Left renal cortex interstitium (tissue), 4 donors: ENCODE results near the gene MUC2. TPM values are rescaled to one million over a fixed set of nuclear protein-coding genes. Genes with fewer than 3 reads are reported as not detected.

Experiments
- DNase-seq, 4 donors: peaks; one replicate each; pipeline ENCODE4 v3.0.0-alpha.2; 2013; ENCODE audit warnings: low read depth in 4 of 4, low spot score in 2 of 4, missing footprints in 1 of 4
- polyA plus RNA-seq, 4 donors: library from polyadenylated mRNA; unstranded; fragments of 120-200 nt; gene quantifications; one replicate each; pipeline ENCODE4 v1.2.1, GENCODE V29; 2013; ENCODE audit not compliant: insufficient read length in 4 of 4

The MUC2 gene
- polyA plus RNA-seq, 4 donors = 0.08 to 0.30 (median 0.14) TPM; not detected in 1

DNA sequence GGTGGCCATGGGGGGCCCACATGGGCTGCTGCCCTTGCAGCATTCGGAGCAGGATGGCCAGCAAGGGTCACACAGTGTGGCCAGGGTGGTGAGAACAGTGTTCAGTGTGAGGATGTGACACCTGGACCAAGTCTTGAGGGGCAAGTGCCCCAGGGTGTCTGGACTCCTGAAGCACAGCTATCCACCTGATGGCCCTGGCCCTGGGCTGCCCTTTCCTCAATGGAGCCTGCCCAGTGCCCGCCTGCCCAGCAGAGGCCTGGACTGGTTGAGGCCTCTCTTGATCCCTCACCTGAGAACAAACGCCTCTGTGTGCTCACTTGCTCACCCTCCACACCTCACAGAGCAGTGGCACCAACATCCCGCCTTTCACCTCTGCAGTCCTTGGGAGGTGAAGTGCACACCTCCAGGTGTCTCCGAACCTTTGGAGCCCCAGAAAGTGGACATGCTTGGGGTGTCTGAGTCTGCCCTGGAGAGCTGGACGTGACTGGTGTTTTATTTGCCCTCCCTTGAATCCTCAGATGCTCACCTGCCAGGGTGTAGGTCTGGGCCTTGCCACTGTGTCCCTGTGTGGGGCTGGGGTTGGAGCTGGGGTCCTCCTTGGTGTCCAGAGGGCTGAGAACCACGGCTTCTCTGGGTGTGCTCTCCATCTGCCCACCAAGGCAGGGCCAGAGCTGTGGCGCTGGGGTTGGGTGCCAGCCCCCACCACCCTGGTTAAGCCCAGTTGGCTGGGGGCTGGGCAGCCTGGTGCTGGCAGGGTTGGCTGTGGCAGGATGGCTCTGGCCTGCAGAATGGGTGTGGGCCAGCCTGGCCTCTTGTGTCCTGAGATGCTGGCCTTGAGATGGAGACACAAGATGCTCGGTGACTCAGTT is 3.8 kb upstream of the MUC2 start:
- no peak for DNase-seq

DNA sequence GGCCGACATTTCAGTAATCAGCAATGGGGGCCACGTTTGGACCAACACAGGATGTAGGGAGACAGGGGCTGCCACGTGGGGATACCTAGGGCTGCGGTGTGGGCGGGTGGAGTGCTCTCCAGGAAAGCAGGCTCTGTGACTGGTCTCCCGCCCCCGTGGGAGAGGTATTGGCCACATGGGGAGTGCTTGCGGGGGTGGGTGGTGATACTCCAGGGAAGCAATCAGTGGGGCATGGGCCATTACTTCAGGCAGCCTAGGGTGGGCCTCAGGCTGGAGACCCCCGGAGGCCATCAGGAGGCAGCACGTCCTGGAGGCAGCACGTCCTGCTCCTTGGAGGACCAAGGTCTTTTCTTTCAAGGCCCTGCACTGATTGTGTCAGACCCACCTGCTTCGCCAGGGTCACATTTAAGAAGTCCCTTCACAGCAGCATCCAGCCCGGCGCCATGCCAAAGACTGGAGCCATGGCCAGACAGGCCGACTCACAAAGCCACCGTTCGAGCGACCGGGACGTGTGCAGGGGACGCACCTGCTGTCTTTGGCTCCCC is 3.0 kb upstream of the MUC2 start:
- DNase-seq = no peak

DNA sequence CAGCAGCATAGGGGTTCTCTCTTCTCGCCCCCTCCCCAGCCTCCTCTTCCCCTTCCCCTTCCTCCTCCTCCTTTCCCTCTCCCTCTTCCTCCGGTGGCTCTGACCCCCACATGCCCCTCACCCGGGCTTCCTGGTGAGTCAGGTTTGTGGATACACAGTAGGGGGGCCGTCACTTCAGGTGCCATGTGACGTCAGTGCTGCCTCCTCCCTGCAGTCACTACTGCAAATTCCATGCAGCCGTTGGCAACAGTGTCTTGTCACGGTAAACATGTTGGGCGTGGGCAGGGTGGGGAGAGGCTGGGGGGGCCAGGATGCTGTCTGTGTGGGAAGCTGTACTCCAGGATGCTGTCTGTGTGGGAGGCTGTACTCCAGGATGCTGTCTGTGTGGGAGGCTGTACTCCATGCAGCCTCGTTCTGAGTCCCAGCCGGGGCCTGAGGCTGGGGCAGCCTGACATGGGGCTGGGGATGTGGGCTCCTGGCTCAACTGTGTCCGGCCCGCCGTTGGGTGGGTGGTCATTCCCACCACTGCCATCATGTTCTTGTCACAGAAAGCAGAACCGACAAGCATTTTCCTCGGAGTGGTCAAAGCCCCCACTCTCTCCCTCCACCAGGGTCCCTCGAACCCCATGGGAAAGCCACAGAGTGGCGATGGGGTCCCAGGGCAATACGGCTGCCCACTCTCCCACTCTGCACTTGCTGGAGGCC is 2.4 kb upstream of the MUC2 start:
- DNase-seq = peak in 1 of 4 donors; percentile 24

DNA sequence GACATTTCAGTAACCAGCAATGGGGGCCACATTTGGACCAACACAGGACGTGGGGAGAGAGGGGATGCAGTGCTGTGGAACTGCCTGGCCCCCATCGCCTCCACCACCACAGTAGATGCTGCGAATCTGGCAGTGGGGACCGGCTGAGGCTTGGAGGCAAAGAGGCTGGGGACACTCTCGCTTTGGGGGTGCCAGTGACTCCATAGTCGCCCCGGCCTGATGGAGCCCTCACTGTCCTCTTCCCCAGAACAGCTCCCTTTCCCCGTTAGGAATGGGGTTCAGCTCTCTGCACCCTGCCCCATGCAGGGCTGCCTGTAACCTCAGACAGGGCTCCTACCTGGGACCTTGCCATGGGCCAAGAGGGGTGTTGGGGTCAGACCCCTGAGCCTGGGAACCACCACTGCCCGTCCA is 1.8 kb upstream of the MUC2 start:
- no peak for DNase-seq

DNA sequence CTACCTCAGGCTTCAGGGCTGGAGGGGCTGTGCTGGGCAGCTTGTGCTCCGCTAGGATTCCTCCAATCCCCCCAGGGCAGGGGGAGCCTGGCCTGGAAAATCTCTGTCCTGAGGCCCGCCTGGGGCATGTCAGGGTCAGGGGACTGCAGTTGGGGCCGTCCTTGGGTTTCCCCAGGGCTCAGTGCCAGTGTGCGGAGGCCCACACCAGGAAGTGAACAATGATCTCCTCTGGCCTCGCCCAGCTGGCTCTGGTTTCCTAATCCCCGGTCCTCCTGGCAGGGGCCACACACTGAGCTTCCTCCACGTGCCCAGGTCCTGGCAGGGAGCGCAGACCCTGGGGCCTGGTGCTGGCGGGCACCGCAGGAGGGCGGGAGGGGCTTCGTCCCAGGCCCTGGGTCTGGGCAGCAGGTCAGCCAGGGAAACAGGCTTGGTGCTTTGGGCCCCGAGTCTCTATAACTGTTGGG is 1.4 kb upstream of the MUC2 start:
- no peak for DNase-seq

DNA sequence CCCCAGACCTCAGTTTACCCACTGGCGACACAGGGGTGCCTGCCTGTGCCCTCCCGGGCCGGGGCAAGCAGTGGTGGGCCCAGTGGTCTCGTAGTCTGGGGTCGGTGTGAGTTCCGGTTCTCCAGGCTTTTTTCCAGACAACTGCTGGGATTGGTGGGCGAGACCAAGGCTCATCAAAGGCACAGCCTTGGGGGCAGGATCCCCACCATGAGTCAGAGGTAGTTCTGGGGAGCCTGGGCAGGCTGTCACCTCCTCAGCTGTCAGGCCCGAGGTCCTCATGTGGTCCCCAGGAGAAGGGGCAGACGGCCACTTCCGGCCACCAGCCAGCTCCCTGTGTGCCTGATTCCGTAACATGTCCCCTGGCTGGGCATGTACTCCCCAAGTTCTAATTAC is 827 bp upstream of the MUC2 start:
- DNase-seq = no peak

DNA sequence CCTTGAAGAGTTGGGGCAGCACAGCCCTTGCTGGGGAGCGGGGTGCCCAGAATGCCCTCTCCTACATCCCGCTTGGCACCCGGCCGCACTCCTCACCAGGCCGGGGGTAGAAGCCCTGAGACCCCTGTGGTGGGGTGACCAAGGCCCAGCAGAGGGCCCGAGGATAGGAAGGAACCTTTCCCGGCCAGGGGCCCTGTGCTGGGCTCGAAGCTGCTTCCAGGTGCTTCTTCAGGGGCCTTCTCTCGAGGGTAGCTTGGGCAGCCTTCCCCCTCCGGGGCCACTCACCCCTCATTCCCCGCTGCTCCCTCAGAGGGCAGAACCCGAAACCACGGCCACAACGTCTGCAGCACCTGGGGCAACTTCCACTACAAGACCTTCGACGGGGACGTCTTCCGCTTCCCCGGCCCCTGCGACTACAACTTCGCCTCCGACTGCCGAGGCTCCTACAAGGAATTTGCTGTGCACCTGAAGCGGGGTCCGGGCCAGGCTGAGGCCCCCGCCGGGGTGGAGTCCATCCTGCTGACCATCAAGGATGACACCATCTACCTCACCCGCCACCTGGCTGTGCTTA is 752 bp downstream of the MUC2 start:
- no peak for DNase-seq

DNA sequence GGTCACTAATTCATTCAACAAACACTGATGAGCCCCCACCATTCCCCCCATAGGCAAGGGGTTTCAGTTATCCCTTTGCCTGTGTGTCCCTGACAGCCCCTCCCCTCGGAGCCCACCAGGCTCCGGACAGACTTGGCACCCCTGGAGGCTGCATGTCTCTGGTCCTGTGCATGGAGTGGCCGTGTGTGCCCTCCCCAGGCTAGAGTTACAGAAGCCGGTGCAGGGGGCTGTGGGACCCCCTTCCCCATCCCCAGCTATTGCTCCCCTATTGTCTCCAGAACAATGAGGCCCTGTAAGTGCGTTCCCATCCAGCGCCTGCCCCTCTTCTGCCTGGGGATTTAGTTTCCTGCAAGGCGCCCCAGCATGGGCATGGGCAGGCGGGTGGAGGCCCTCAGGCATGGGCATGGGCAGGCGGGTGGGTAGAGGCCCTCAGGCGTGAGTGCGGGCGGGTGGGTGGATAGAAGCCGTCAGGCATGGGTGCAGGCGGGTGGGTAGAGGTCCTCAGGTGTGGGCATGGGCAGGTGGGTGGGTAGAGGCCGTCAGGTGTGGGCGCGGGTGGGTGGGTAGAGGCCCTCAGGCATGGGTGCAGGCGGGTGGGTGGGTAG is 1.5 kb downstream of the MUC2 start:
- no peak for DNase-seq

DNA sequence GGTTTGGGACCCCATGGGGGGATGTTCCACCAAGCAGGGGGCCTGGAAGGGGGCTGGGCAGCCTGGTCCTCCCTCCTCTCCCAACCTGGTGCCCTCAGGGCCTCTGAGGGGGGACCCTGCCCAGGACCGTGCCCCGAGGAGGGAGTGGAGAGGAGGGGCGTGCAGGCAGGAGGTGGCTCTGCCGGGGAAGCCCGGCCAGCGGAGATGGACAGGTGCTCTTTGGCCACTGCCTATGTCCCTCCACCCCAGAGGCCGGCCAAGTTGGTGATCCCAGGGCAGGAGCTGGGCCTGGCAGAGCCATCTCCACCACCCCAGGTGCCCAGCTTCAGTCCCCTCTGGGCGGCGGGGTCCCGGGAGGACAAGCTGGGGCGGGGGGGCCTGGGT is 2.4 kb downstream of the MUC2 start:
- no peak for DNase-seq

DNA sequence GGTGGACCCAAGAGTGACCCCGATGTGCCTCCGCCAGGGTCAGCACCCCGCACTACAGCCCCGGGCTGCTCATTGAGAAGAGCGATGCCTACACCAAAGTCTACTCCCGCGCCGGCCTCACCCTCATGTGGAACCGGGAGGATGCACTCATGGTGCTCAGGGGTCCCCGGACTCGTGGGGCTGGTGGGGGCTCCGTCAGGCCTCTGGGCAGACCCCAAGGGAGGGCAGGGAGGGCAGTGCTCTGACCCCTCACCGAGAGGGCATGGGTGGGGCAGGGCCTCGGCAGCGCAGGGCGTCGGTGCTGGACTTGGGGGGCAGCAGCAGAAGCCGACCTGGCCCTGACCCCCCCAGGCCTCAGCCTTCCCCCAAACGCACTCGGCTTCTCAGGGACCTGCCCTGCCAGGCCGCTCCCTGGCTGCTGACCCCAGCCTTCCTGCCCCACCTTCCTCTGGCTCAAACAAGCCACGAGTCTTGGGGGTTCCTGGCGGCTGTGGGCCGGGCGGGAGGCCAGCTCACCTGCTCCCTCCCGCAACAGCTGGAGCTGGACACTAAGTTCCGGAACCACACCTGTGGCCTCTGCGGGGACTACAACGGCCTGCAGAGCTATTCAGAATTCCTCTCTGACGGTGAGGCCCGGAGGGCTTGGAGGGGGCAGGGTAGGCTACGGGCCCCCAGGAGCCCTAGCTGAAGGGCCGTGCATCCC is 2.9 kb downstream of the MUC2 start:
- DNase-seq = no peak

DNA sequence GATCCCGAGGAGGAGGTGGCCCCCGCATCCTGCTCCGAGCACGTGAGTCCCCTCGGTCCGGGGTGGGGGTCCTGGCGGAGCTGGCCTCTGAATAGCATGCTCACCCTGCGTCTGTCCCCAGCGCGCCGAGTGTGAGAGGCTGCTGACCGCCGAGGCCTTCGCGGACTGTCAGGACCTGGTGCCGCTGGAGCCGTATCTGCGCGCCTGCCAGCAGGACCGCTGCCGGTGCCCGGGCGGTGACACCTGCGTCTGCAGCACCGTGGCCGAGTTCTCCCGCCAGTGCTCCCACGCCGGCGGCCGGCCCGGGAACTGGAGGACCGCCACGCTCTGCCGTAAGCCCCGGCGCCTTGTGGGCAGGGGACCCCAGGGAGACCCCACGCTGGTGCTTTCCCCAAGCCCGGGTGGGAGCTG is 3.5 kb downstream of the MUC2 start:
- DNase-seq = no peak

DNA sequence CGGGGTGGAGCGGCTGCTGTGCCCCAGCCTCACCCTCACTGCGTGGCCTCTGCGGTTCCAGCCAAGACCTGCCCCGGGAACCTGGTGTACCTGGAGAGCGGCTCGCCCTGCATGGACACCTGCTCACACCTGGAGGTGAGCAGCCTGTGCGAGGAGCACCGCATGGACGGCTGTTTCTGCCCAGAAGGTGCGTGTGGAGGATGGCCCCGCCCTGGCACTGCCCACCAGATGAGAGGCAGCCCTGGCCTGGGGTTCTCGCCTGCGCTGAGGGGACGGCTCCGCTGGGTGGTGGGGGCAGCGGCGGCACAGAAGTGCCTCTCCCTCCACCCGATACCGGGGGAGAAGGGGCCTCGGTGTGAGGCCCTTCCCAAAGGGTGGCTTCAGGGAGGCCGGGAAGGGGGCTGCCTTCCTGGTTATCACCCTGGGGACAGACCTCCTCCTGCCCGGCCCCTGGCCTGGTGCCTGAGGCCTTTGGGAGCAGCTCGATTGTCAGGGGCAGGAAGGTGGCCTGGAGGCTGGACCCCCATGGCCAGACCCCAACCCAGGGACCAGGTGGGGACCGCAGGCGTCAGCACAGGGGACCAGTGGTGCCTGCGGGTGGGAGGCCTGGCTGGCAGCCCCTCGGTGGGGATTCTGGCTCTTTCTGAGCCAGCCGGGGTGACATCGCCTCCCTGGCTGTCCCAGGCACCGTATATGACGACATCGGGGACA is 7.1 kb downstream of the MUC2 start:
- DNase-seq = no peak

DNA sequence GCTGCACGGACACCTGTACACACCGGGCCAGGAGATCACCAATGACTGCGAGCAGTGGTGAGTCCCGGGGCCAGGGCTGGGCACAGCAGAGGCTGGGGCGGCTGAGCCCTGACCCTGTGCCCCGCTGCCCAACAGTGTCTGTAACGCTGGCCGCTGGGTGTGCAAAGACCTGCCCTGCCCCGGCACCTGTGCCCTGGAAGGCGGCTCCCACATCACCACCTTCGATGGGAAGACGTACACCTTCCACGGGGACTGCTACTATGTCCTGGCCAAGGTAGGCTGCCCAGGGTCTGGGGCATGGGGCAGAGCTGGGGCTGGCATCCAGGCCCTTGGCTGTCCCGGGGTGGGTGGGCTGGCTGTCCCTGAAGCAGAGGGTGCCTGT is 7.7 kb downstream of the MUC2 start:
- no peak for DNase-seq

DNA sequence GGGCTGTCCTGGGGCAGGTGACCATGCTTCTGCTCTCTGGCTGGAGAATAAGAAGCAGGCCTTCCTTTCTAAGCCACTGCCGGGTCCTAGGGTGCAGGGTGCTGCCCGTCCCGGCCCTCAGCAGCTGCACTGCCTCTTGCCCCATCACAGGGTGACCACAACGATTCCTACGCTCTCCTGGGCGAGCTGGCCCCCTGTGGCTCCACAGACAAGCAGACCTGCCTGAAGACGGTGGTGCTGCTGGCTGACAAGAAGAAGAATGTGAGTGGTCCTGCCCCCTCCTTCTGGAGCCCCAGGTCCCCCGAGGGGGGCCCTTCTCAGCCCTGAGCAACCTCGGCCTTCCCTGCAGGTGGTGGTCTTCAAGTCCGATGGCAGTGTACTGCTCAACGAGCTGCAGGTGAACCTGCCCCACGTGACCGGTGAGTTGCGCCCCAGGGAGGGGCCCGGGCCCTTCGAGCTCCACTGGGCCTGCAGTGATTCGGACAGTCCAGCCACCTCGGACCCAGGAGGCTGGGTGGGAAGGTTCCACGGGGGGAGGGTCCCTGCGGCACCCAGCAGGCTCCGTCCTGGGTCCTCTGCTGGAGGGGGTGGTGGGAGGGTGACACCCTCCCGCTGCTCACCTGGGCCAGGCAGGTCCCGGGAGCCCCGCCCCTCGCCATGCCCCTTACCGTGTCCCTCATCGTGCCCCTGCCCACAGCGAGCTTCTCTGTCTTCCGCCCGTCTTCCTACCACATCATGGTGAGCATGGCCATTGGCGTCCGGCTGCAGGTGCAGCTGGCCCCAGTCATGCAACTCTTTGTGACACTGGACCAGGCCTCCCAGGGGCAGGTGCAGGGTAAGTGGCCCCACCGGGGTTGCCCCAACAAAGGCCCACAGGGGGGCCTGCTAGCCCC is 8.3 kb downstream of the MUC2 start:
- no peak for DNase-seq

DNA sequence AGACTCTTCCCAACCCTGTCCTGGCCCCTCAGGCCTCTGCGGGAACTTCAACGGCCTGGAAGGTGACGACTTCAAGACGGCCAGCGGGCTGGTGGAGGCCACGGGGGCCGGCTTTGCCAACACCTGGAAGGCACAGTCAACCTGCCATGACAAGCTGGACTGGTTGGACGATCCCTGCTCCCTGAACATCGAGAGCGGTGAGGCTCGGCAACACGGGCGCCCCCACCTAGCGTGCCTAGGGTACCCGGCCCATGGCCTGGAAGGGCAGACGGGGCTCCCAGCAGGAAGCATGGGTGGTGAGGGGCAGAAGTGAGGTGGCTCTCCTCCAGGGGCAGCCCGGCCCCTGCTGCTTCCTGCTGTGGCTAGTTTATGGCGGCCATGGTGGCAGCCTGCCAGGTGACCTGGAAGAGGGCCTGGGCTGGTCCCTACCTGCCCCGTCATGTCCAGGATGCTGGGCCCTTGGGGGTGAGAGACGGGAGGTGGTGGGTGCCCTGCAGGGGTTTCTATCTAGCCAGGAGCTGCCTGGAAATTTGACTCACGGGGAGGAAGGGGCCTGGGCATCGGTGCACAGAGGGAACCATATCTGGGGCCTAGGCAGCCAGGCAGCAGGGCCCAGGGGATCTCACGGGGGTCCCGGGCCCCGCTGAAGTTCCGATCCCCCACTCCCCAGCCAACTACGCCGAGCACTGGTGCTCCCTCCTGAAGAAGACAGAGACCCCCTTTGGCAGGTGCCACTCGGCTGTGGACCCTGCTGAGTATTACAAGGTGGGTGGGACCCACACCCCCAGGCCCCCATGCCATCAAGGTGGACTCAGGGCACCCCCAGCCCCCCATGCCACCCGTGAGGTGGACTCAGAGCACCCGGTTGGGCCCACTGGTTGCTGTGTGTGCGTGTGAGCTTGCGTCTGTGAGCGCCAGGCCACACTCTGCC is 9.2 kb downstream of the MUC2 start:
- DNase-seq = no peak

DNA sequence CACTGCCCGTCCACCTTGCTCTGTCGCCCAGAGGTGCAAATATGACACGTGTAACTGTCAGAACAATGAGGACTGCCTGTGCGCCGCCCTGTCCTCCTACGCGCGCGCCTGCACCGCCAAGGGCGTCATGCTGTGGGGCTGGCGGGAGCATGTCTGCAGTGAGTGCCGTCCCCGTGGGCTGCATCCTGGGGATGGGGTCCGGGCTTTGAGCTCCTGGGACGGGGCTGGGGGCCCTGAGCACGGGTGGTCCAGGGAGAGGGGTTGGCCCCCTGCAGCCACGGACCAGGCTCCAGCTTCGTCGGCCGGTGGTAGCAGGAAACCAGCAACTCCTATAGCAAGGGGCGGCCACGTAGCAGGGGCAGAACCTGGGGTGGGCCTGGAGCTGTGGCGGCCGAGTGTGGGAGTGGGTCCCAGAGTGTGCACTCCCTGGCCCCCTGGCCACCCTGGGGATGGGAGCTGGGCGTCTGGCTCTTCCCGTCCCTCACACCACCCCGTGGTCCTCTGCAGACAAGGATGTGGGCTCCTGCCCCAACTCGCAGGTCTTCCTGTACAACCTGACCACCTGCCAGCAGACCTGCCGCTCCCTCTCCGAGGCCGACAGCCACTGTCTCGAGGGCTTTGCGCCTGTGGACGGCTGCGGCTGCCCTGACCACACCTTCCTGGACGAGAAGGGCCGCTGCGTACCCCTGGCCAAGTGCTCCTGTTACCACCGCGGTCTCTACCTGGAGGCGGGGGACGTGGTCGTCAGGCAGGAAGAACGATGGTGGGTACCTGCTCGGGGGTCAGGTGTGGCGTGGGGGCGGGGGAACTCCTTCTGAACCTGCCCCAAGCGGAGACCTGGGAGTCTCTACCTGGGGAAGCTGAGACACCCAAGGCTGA is 10.1 kb downstream of the MUC2 start:
- no peak for DNase-seq
